A673 (cell line): ENCODE results near the gene SMIM36. TPM values are rescaled to one million over a fixed set of nuclear protein-coding genes. Genes with fewer than 3 reads are reported as not detected.

Experiments
- BruUV-seq: library from RNA; stranded (reverse); fragments of 400-500 nt; replicated peaks from 2 replicates; lab custom pipeline; 2021; lab: Mats Ljungman, UMichigan
- CTCF ChIA-PET: fragments of 300-600 bp; sonication (Branson Sonifier 250); formaldehyde crosslinking; loops from one replicate; lab custom pipeline; 2022; ENCODE audit warnings: antibody characterized with exemption; lab: Charles Lee
- POLR2A ChIA-PET: fragments of 300-600 bp; sonication (Branson Sonifier 250); formaldehyde crosslinking; loops from one replicate; lab custom pipeline; 2022; ENCODE audit warnings: antibody characterized with exemption; ENCODE audit not compliant: low non-redundant PET; lab: Charles Lee
- DNase-seq: peaks from one replicate; pipeline ENCODE4 v3.0.0-alpha.2; 2015; ENCODE audit warnings: low spot score
- H3K27ac ChIP-seq: fragments of 200-600 bp; sonication (generic); 2 replicates; pipeline ENCODE4 v1.5.1; 2016; ENCODE audit warnings: mixed run types, low read depth, mild to moderate bottlenecking, mixed read lengths, antibody characterized with exemption, low read length; ENCODE audit not compliant: poor library complexity, severe bottlenecking
- H3K27me3 ChIP-seq: fragments of 200-600 bp; sonication (generic); replicated peaks from 2 replicates; pipeline ENCODE4 v1.6.1; 2017; ENCODE audit warnings: mixed run types, low read depth, mild to moderate bottlenecking, mixed read lengths, antibody characterized with exemption, low read length; ENCODE audit not compliant: insufficient read depth, poor library complexity
- H3K36me3 ChIP-seq: fragments of 200-600 bp; sonication (generic); 2 replicates; pipeline ENCODE4 v1.6.1; 2016; ENCODE audit warnings: mixed run types, mild to moderate bottlenecking, mixed read lengths, antibody characterized with exemption, low read length; ENCODE audit not compliant: insufficient read depth, poor library complexity, severe bottlenecking
- H3K4me1 ChIP-seq: fragments of 200-600 bp; sonication (generic); 2 replicates; pipeline ENCODE4 v1.6.1; 2017; ENCODE audit warnings: mixed run types, mild to moderate bottlenecking, mixed read lengths, antibody characterized with exemption, low read length; ENCODE audit not compliant: insufficient read depth, poor library complexity, severe bottlenecking
- H3K4me3 ChIP-seq: fragments of 200-600 bp; sonication (generic); 2 replicates; pipeline ENCODE4 v1.5.1; 2016; ENCODE audit warnings: low read depth, mixed run types, mild to moderate bottlenecking, mixed read lengths, low read length; ENCODE audit not compliant: poor library complexity, severe bottlenecking
- H3K9me3 ChIP-seq: fragments of 200-600 bp; sonication (generic); 2 replicates; pipeline ENCODE4 v1.6.1; 2016; ENCODE audit warnings: mixed run types, low read depth, mild to moderate bottlenecking, mixed read lengths, antibody characterized with exemption, low read length; ENCODE audit not compliant: poor library complexity, severe bottlenecking
- CTCF ChIP-seq: fragments of 300-800, 200-600 bp; sonication (generic); conservative IDR thresholded peaks from 2 replicates; pipeline ENCODE4 v1.5.1; 2017; ENCODE audit warnings: low read depth, mild to moderate bottlenecking, antibody characterized with exemption, low read length, moderate library complexity, mixed read lengths
- EZH2 ChIP-seq: fragments of 200-600 bp; sonication (generic); IDR thresholded peaks from 2 replicates; pipeline ENCODE4 v1.6.1; 2017; ENCODE audit warnings: borderline replicate concordance, low read depth, mild to moderate bottlenecking, mixed read lengths, antibody characterized with exemption, low read length; ENCODE audit not compliant: poor library complexity, severe bottlenecking
- intact Hi-C: fragments of 100-400 bp; cut with micrococcal nuclease; formaldehyde crosslinking; loops from one replicate; pipeline ENCODE4 v1.10.0; 2022; ENCODE audit not compliant: unreplicated experiment
- total RNA-seq: library from RNA; stranded (reverse); gene quantifications from 2 replicates; pipeline ENCODE4 v1.2.3, GENCODE V29; 2021

Gene SMIM36
- total RNA-seq, 1 experiment from 2014 or later, result not detected

GRCh38 chr17:55543709-55544108, 32.5 kb upstream of the SMIM36 start:
- Histone ChIP-seq H3K36me3 (no peaks in the 10 kb centered on the region), H3K27me3 (no peaks in the 10 kb centered on the region), H3K4me3 (no peak overlapping the region), H3K27ac (no peak overlapping the region), H3K4me1 (no peaks in the 10 kb centered on the region), H3K9me3 (no peaks in the 10 kb centered on the region)
- TF ChIP-seq EZH2 (no peak), CTCF (no peak)
- POLR2A ChIA-PET, result no interaction called here
- CTCF ChIA-PET, result no interaction called here
- no TSS peak for BruUV-seq
- intact Hi-C loops, result no loop called here
- DNase-seq, result no peak

- ChIA-PET CTCF (interaction anchor here (0.6 kb wide), 1 partner anchor 801 kb away, joined by 3 read pairs; no protein-coding TSS in a partner anchor), POLR2A (no interaction called here)
- no peaks in the 10 kb centered on the region for H3K36me3 ChIP-seq
- no peaks in the 10 kb centered on the region for H3K4me1 ChIP-seq
- no peak overlapping the region for H3K4me3 ChIP-seq
- no TSS peak for BruUV-seq
- intact Hi-C loops, result no loop called here
- DNase-seq, result peak; percentile 22
- no peak for TF ChIP-seq CTCF
- TF ChIP-seq EZH2, result no peak
- no peaks in the 10 kb centered on the region for H3K9me3 ChIP-seq
- H3K27me3 ChIP-seq, result no peaks in the 10 kb centered on the region
- no peak overlapping the region for H3K27ac ChIP-seq
Observed at GRCh38 chr17:55540414-55541091, 29.3 kb upstream of the SMIM36 start.

- H3K9me3 ChIP-seq, result no peaks in the 10 kb centered on the region
- no peaks in the 10 kb centered on the region for H3K27me3 ChIP-seq
- H3K4me1 ChIP-seq, result peaks cover 5% of the 10 kb centered on the region
- ChIA-PET POLR2A (no interaction called here), CTCF (interaction anchor here (0.6 kb wide), 2 partner anchors 15 to 58 kb away, joined by 3 read pairs; no protein-coding TSS in a partner anchor)
- intact Hi-C loops, result no loop called here
- no peak overlapping the region for H3K4me3 ChIP-seq
- no peak overlapping the region for H3K27ac ChIP-seq
- BruUV-seq, result no TSS peak
- H3K36me3 ChIP-seq, result no peaks in the 10 kb centered on the region
- TF ChIP-seq CTCF, result no peak
- no peak for TF ChIP-seq EZH2
- DNase-seq, result no peak
Observed at GRCh38 chr17:55536205-55536604, 25.0 kb upstream of the SMIM36 start.
